IMR-90 (cell line): ENCODE data around the gene WWC1.

Source experiments
- CEBPB ChIP-seq: IDR thresholded peaks from 2 replicates; pipeline ENCODE4 v1.6.1; 2012; ENCODE audit warnings: low read depth, low read length, improper control_type of control experiment
- CTCF ChIP-seq: conservative IDR thresholded peaks from 2 replicates; pipeline ENCODE4 v1.5.1; 2012; ENCODE audit warnings: mild to moderate bottlenecking, low read depth, low read length, improper control_type of control experiment
- POLR2A ChIP-seq: IDR thresholded peaks from 2 replicates; pipeline ENCODE4 v1.6.1; 2012; ENCODE audit warnings: mild to moderate bottlenecking, low read depth, low read length
- RCOR1 ChIP-seq: IDR thresholded peaks from 2 replicates; pipeline ENCODE4 v1.6.1; 2012; ENCODE audit warnings: mild to moderate bottlenecking, low read length, improper control_type of control experiment; ENCODE audit not compliant: insufficient replicate concordance
- SMC3 ChIP-seq: fragments of 150-350 bp; IDR thresholded peaks from 2 replicates; pipeline ENCODE4 v1.6.1; 2016; ENCODE audit warnings: low read depth, mild to moderate bottlenecking, antibody characterized with exemption, low read length, moderate library complexity

- TF ChIP-seq POLR2A (no peak), CTCF (no peak), RCOR1 (no peak), SMC3 (no peak), CEBPB (no peak)
Observed at GRCh38 chr5:168360521-168361285, 69.3 kb downstream of the WWC1 start.
